ENCODE data around the gene SEMA6A. TPM values are rescaled to one million over a fixed set of nuclear protein-coding genes. Genes with fewer than 3 reads are reported as not detected.

The SEMA6A gene
- total and polyA plus RNA-seq, 2 of the 13 experiments (the other 11 are each of a cell fraction or from before 2014, with no cell fraction given): 5.1 to 6.5 TPM

GRCh38 chr5:116465411-116465810 is 109.2 kb downstream of the SEMA6A start (continued):
- TF ChIP-seq ZBTB34 (CRISPR knock-in tag; IDR thresholded peaks at IDR 0.05) (no peak), TBX2 (CRISPR knock-in tag; IDR thresholded peaks at IDR 0.05; ENCODE audit: borderline replicate concordance) (no peak)

- H3K4me2 ChIP-seq (ENCODE audit: low read depth, low read length): no peak overlapping the region
- H3K36me3 ChIP-seq (replicated peaks in 1 of 2; ENCODE audit: control insufficient read depth in 1 of 2, insufficient read depth in 2 of 2, low read length in 2 of 2): peaks cover 2 to 10% of the 10 kb centered on the region in 2 experiments; a peak in 1 of 5 replicates
- no peak overlapping the region for H3K9ac ChIP-seq (ENCODE audit: insufficient read depth, low read depth, low read length)
- no peak for ATAC-seq
- in situ Hi-C loops (cut with HindIII; ENCODE audit: extremely low pct_ligation_motif_present, low pct_unique_long_range_greater_than_20kb) (no loop called here), intact Hi-C loops (cut with micrococcal nuclease; ENCODE audit: unreplicated experiment) (no loop called here)
- H3K27me3 ChIP-seq (ENCODE audit: control insufficient read depth in 1 of 2, insufficient read depth in 2 of 2, low read length in 2 of 2): no peaks in the 10 kb centered on the region
- no peaks in the 10 kb centered on the region for H3K9me3 ChIP-seq (ENCODE audit: low read length)
- WGBS (ENCODE audit: low lambda C conversion rate): 93% methylated on average over 7 of the region's 7 CpGs
- no peak for DNase-seq (ENCODE audit: low spot score)
- ChIA-PET CTCF (ENCODE audit: low intra/inter-chr PET ratio, low total read pairs) (no interaction called here), POLR2A (no interaction called here)
- no peak for FAIRE-seq
- H3K27ac ChIP-seq (ENCODE audit: extremely low read length, insufficient read depth, low read length): no peak overlapping the region
- no peaks in the 10 kb centered on the region for H3K79me2 ChIP-seq (ENCODE audit: insufficient read depth, low read length)
- BruUV-seq (replicated peaks): no TSS peak
- H4K20me1 ChIP-seq (ENCODE audit: insufficient read depth, low read length): no peaks in the 10 kb centered on the region
- H3K4me3 ChIP-seq (replicated peaks in 1 of 3; ENCODE audit: insufficient read depth in 1 of 3, low read depth in 2 of 3, low read length in 3 of 3): no peak overlapping the region
- no peaks in the 10 kb centered on the region for H3K4me1 ChIP-seq (ENCODE audit: insufficient read depth, low read length)
- TF ChIP-seq ZNF772 (CRISPR knock-in tag; IDR thresholded peaks at IDR 0.05) (no peak), NONO (IDR thresholded peaks at IDR 0.05) (no peak), NONO (CRISPR knock-in tag; conservative IDR thresholded peaks at IDR 0.05) (no peak), TEF (CRISPR knock-in tag; IDR thresholded peaks at IDR 0.05) (no peak), SATB2 (CRISPR knock-in tag; IDR thresholded peaks at IDR 0.05) (no peak)
- no peak overlapping the region for H2AFZ ChIP-seq (ENCODE audit: low read length)
These were observed 110.4 kb downstream of the SEMA6A start for GRCh38 chr5:116464144-116464708.

All from HepG2 (cell line).